Smooth muscle cell (in vitro differentiated cells): Measurements from ENCODE around the gene AXIN2. TPM values are rescaled to one million over a fixed set of nuclear protein-coding genes. Genes with fewer than 3 reads are reported as not detected.

Experiments used
- DNase-seq: peaks from one replicate; lab custom pipeline; 2025; ENCODE audit not compliant: unreplicated experiment; lab: John Stamatoyannopoulos, UW
- H2AFZ ChIP-seq: fragments of 200-600 bp; sonication (generic); 2 replicates; pipeline ENCODE4 v1.6.0; 2016; ENCODE audit warnings: antibody characterized with exemption, low read depth, mild to moderate bottlenecking
- H3F3A ChIP-seq: fragments of 200-600 bp; sonication (generic); 2 replicates; pipeline ENCODE4 v1.6.0; 2017; ENCODE audit warnings: antibody characterized with exemption, low read depth
- H3K27ac ChIP-seq: fragments of 200-600 bp; sonication (generic); 2 replicates; pipeline ENCODE4 v1.5.1; 2016; ENCODE audit warnings: low read depth, mild to moderate bottlenecking
- H3K27me3 ChIP-seq: fragments of 200-600 bp; sonication (generic); 2 replicates; pipeline ENCODE4 v1.6.1; 2016; ENCODE audit warnings: low read depth, mild to moderate bottlenecking
- H3K36me3 ChIP-seq: fragments of 200-600 bp; sonication (generic); 2 replicates; pipeline ENCODE4 v1.5.1; 2016; ENCODE audit warnings: low read depth
- H3K4me1 ChIP-seq: fragments of 200-600 bp; sonication (generic); 2 replicates; pipeline ENCODE4 v1.5.1; 2016; ENCODE audit warnings: low read depth
- H3K4me2 ChIP-seq: fragments of 200-600 bp; sonication (generic); 2 replicates; pipeline ENCODE4 v1.6.0; 2016; ENCODE audit warnings: mild to moderate bottlenecking
- H3K4me3 ChIP-seq: fragments of 200-600 bp; sonication (generic); 2 replicates; pipeline ENCODE4 v1.5.1; 2016; ENCODE audit warnings: mild to moderate bottlenecking
- H3K79me2 ChIP-seq: fragments of 200-600 bp; sonication (generic); 2 replicates; pipeline ENCODE4 v1.6.0; 2016; ENCODE audit warnings: low read depth, mild to moderate bottlenecking
- H3K9ac ChIP-seq: fragments of 200-600 bp; sonication (generic); 2 replicates; pipeline ENCODE4 v1.6.0; 2016; ENCODE audit warnings: low read depth
- H3K9me3 ChIP-seq: fragments of 200-600 bp; sonication (generic); replicated peaks from 2 replicates; pipeline ENCODE4 v1.5.1; 2016; ENCODE audit warnings: low read depth
- H4K20me1 ChIP-seq: fragments of 200-600 bp; sonication (generic); 2 replicates; pipeline ENCODE4 v1.6.0; 2016; ENCODE audit warnings: low read depth
- WGBS: methylation state at CpG from one replicate; pipeline ENCODE4 v1.1.7; 2016; ENCODE audit warnings: low lambda C conversion rate; 5-methylcytosine and 5-hydroxymethylcytosine counted together
- polyA plus RNA-seq: library from polyadenylated mRNA; unstranded; fragments of >200 nt; fragmentation: Nextera tagmentation; extraction: Ambion mirVana; gene quantifications from 2 replicates; pipeline ENCODE4 v1.2.1, GENCODE V29; 2016
- total RNA-seq: library from RNA; depleted of rRNA; stranded (reverse); fragments of >200 nt; gene quantifications from 2 replicates; pipeline ENCODE4 v1.2.3, GENCODE V29; 2014
- TF ChIP-seq, protein P1 (sequence below): fragments of 200-600 bp; sonication (generic); IDR thresholded peaks from 2 replicates; pipeline ENCODE4 v1.5.1; 2017; ENCODE audit warnings: borderline replicate concordance, mild to moderate bottlenecking, antibody characterized with exemption; ENCODE audit not compliant: insufficient read depth, poor library complexity, severe bottlenecking

Gene AXIN2
- total and polyA plus RNA-seq, 2 experiments from 2014 or later, result 13.8 to 14.2 TPM

DNA sequence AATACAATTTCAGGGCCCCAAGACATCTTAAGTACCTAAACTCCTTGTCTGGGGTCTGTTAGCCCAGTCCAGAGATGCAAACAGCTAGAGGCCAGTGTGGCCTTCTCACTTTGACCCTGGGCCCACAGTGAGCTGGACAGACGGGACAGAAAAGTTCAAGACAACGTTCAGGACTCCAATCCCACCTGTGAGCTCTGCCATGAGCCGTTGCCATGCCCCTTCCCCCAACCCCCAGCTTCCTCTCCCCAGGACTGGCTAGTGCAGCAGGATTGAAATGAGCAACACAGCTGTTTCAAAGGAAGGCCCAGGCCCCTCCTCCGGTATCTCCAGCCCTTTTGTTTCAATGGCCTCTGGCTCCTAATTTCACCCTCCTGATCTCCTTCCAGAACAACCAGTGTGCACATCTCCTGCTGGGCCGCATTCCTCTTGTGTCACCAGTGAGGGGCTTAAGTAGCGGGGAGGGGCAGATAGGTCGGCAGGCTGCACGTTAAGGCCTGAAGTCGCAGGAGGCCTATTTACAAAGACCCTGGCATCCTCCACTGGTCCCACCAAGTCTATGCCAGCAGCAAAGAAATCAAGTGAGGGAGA is 11.3 kb downstream of the AXIN2 start:
- WGBS, result 67% methylated on average over 8 of the region's 9 CpGs
- peaks cover 4% of the 10 kb centered on the region for H3K36me3 ChIP-seq
- no peaks in the 10 kb centered on the region for H3K9me3 ChIP-seq
- no peak overlapping the region for H2AFZ ChIP-seq
- H3K4me3 ChIP-seq, result no peak overlapping the region
- H3F3A ChIP-seq, result peaks cover 18% of the 10 kb centered on the region
- peaks cover 36% of the 10 kb centered on the region for H3K4me1 ChIP-seq
- peaks cover 79% of the 10 kb centered on the region for H3K79me2 ChIP-seq
- no peak overlapping the region for H3K9ac ChIP-seq
- no peaks in the 10 kb centered on the region for H4K20me1 ChIP-seq
- H3K27ac ChIP-seq, result no peak overlapping the region
- no peaks in the 10 kb centered on the region for H3K27me3 ChIP-seq
- TF ChIP-seq, protein P1, sequence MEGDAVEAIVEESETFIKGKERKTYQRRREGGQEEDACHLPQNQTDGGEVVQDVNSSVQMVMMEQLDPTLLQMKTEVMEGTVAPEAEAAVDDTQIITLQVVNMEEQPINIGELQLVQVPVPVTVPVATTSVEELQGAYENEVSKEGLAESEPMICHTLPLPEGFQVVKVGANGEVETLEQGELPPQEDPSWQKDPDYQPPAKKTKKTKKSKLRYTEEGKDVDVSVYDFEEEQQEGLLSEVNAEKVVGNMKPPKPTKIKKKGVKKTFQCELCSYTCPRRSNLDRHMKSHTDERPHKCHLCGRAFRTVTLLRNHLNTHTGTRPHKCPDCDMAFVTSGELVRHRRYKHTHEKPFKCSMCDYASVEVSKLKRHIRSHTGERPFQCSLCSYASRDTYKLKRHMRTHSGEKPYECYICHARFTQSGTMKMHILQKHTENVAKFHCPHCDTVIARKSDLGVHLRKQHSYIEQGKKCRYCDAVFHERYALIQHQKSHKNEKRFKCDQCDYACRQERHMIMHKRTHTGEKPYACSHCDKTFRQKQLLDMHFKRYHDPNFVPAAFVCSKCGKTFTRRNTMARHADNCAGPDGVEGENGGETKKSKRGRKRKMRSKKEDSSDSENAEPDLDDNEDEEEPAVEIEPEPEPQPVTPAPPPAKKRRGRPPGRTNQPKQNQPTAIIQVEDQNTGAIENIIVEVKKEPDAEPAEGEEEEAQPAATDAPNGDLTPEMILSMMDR, result no peak
- H3K4me2 ChIP-seq, result no peak overlapping the region
- DNase-seq, result no peak

DNA sequence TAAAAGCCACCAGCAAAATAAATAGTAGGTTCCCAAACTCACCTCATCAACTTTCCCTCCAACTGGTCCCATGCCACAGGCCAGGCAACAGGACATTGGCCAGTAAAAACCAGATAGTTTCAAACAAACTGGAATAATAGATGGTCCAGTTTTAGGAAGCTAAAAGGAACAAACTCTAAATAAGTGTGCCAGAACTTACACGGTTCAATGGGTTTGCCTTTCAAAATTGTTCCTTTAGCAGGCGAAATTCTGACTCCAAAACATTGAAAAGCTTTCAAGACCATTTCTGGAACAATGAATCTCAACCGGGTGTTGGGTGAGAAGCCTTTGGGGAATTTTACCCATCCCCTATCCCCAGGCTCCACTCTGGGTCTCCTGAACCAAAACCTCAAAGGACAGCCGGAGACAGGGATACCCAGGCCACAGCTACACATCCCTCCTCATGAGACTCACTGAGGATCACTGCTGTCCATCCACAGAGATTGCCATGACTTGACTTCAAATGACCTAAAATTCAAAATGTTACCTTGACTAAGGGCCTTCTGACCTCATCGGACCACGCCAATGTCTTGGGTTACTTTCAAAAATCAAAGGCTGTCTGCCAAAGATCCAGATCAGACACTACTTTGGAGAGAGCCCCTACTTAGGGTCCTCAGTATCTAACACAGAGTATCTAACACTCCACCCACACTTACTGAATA is 13.0 kb downstream of the AXIN2 start:
- no peaks in the 10 kb centered on the region for H3K9me3 ChIP-seq
- TF ChIP-seq, protein P1, result no peak
- no peak overlapping the region for H3K4me3 ChIP-seq
- no peak overlapping the region for H3K27ac ChIP-seq
- H3K27me3 ChIP-seq, result no peaks in the 10 kb centered on the region
- H3K4me1 ChIP-seq, result peaks cover 50% of the 10 kb centered on the region
- H3K36me3 ChIP-seq, result peaks cover 4% of the 10 kb centered on the region
- H2AFZ ChIP-seq, result no peak overlapping the region
- no peak overlapping the region for H3K9ac ChIP-seq
- H3K4me2 ChIP-seq, result no peak overlapping the region
- H3K79me2 ChIP-seq, result peaks cover 96% of the 10 kb centered on the region
- 97% methylated on average over 6 of the region's 6 CpGs for WGBS
- peaks cover 6% of the 10 kb centered on the region for H4K20me1 ChIP-seq
- no peak for DNase-seq
- H3F3A ChIP-seq, result peaks cover 7% of the 10 kb centered on the region

DNA sequence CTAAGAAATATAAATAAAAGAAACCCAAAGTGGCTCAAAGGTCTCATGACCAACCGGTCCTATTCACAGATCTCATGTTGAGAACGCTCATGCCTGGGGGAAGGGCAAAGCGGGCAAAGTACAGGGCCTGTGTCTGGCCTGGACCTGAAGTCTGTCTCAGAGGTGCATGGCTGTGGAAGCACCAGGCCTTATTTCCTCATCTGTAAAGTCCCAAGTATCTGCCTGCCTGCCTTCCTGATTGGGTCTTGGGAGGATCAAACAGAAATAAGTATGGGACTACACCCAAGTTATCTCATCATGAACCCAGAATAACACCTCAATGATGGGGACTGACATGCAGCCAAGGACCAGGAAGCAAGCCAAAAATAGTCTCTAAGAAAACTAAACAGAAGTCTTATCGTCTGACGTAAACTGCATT is 14.2 kb downstream of the AXIN2 start:
- H3K79me2 ChIP-seq, result peaks cover 99% of the 10 kb centered on the region

More for the DNA sequence above, 14.2 kb downstream of the AXIN2 start:
- 72% methylated on average over 5 of the region's 5 CpGs for WGBS
- H3K27ac ChIP-seq, result no peak overlapping the region
- H2AFZ ChIP-seq, result no peak overlapping the region
- no peaks in the 10 kb centered on the region for H3K27me3 ChIP-seq
- peaks cover 48% of the 10 kb centered on the region for H3K4me1 ChIP-seq
- peaks cover 18% of the 10 kb centered on the region for H4K20me1 ChIP-seq
- no peak overlapping the region for H3K4me2 ChIP-seq
- no peak for DNase-seq
- TF ChIP-seq, protein P1, result no peak
- H3K36me3 ChIP-seq, result peaks cover 4% of the 10 kb centered on the region
- H3K9ac ChIP-seq, result no peak overlapping the region
- no peak overlapping the region for H3K4me3 ChIP-seq
- no peaks in the 10 kb centered on the region for H3K9me3 ChIP-seq
- no peaks in the 10 kb centered on the region for H3F3A ChIP-seq
